ENCODE results near the gene GPA33.

The GPA33 gene, protein sequence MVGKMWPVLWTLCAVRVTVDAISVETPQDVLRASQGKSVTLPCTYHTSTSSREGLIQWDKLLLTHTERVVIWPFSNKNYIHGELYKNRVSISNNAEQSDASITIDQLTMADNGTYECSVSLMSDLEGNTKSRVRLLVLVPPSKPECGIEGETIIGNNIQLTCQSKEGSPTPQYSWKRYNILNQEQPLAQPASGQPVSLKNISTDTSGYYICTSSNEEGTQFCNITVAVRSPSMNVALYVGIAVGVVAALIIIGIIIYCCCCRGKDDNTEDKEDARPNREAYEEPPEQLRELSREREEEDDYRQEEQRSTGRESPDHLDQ

DNA sequence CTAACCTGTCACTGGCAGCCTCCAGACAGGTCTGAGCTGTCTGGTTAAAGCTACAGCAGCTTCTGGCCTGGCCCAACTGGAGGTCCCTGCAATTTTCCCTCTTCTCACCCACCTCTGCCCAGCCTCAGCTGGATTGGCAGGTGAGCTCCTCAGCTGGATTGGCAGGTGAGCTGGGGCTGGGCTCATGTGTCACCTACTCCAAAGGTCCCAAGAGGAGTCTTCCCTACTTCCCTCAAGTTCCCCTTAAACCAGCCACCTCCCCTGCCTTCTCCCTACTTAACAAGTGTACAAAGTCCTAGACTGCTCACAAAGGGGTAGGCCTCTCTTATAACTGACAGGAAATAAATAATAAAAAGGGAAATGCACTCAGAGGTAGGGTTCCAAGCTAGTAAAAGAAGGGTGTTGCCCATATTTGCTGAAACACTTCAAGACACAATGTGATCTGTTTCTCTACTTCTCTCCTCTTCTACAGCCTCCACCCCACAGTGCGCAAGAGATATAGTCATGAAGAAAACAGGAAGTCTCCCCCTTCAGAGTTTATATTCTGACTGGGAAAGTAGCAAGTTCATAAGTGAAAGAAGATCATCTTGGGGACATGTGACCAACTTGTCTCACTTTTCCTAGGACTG is at the start of gene GPA33:
GPA33 (minus strand) TSS at position 64 of the 629 bp plus-strand sequence. CDS start 90 bp downstream, outside the sequence.
- DNase-seq, result no peak

DNA sequence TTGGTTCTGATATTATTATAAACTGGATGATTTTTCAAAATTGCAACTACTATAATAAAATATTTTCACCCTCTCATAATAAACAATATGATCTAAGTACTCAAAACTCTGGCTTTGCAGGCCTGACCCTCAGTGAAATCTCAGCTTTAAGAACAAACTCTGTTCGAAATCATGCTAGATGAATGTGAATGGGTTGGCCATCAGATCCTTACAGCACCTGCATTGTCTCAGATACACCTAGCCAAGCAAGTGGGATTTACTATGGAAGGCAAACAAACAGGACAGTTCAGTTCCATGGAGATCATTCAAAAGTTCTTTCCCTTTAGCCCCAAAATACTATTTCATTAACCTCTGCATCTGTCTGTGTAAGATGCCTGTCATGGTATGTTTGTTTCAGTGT is 48.5 kb upstream of the GPA33 start:
- no peak for DNase-seq

DNA sequence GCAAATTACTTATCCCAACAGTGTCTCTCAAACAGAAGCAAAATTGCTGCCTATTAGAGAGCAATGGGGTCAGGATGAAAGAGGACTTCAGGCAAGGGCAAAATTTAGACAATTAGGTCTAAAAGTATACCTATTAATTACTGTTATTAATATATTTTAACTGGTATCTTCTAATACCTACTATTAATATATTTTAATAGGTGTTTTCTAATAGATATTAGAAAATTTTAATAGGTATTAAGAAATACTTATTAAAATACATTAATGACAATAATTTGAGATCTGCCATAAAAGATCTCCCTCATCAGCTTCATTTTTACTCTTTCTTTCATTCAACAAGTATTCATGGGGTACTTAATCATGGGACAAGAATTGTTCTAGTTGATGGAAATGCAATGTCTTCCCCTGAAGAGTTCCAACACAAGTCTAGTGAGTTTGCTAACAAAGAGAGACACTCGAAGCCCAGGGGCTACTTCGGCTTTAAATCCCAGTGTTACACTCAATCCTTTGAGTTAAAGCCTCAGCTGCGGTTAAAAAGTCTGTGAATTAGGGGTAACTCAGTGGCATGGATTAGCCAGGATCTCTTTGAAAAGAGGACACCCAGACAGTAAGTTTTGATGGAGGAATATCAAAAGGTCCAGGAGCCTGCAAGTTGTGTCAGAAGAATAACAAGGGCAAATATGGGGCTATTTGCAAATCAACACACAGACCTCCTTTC is 47.8 kb upstream of the GPA33 start:
- DNase-seq, result no peak

DNA sequence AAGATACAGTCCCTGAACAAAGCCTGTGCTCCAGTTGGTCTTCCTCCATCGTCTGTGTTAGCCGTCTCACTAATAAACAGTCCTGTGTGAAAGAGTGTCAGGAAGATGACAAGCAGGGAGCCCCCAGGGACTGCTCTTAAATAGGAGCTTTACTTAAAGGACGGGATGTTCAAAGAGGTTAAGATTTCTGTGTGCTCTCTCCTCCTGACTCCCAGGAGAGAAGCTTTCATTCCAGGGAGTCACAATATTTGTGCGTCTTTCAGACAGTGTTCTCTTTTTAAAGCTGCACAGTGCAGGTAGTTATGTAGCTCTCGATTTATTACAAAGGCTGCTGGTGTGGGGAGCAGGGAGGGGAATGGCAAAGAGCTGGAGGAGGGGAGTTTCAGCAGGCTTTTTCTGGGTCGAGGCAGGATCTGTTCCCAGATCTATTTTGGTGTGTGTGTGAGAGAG is 47.2 kb upstream of the GPA33 start:
- no peak for DNase-seq

DNA sequence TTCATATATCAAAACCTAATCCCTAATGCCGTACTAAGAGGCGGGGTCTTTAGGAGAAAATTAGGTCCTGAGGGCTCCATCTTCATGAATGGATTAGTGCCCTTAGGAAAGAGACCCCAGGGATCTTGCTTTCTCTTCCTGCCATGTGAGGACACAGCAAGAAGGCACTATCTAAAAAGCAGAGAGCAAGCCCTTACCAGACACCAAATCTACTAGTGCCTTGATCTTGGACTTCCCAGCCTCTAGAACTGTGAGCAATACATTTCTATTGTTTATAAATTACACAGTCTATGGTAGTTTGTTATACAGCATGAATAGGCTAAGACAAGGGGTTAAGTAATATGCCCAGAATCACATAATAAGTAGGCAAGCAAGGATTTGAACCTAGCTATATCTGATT is 46.6 kb upstream of the GPA33 start:
- DNase-seq, result no peak

DNA sequence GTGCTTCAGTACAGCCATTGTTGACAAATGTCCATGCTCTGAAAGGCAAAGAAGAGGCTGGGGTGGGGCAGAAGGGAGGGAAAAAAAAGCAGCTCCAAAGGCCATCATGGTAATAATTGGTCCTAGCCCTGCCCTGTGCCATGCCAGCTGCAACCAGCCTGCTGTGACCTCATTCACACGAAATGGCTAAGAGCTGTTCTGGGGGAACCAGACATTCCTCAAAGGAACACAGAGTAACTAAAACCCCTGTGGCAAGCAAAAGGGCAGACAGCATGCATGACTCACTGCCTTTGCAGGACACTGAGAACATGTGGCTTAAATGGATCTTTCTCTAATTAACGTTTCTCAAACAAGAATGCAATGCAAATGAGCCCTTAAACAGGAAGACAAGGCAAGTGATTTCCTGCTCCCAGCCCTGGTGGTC is 46.0 kb upstream of the GPA33 start:
- DNase-seq, result peak; percentile 3

DNA sequence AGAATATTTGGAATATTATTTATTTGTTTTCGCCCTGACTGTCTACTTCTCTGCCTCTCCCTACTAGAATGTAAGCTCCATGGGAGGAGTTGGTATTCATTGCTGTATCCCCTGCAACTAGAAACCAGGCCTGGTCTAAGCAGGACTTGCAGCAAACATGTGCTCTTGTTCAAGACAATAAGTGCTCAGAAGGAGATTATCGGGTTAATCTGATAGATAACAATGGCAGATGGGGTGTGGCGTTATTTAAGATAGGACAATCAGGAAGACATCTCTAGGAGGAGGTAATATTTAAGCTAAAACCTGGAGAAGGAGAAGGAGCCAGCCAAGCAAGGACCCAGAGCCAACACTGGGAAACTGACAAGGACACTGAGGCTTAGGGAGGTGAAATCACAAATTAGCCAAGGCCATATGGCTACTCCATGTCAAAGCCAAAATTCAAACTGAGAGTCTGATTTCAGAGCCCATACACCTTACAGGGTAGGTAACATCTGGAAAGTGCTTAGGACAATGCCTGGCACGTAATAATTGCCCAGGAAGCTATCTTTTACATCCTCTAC is 45.2 kb upstream of the GPA33 start:
- no peak for DNase-seq

DNA sequence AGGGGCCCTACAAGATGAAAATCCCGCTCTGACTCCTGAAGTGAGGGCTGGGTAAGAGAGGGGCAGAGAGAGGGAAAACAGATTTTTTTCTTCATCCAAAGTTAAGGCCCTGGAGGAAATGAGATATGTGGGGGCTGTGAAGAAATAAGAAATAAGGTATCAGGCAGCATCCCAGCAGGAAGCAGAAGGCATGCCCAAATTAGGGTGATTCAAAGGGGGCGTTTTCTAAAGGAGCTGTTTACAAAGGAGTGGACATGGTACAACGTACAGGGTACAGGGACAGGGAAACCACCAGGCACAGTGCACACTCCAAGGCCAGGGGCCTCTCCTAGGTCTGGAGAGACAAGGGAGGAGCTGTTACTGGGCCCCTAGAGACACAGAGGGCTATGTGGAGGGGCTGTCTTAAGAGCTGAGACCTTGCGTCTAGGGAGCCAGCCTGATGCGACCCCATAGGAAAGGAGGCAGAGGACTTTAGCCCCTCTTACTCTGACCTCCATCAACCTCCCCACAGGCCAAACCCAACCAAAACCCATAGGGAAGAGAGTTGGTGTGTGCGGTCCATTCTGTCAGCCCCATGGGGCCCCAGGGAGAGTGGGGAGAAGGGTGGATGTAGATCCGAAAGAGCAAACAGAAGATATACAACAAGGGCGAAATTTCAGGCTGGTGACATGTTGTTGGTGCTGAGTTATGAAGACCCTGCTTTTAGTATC is 42.3 kb upstream of the GPA33 start:
- DNase-seq, result no peak

DNA sequence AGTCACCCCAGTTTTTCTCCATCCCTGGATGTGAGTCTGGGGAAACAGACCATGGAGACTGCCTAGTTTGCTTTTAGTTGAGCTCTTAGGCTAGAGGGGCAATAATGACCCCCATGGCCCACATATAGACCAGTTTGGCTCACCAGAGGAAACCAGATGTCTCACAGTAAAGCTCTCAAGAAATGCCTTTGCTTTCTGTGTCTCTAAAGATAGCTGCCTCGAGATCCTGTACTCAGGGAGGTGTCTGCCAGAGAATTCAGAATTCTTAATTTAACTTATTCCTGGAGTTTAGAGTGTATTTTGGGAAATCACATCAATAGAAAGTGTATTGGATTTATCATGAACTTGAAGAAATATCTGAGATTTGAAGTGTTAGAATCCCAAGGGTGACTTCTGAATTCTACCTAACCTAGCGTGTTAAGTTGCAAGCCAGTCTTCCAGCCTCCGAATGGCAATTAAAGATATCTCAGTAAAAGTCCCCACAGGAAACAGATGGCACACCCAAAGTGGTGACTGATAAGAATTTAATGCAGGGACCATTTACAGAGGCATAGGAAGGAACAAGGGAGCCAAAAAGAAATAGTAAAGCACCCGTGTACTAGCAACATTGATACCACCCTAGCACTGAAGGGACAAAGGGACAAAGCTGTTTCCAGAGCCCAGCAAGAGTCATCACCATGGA is 40.8 kb upstream of the GPA33 start:
- no peak for DNase-seq

DNA sequence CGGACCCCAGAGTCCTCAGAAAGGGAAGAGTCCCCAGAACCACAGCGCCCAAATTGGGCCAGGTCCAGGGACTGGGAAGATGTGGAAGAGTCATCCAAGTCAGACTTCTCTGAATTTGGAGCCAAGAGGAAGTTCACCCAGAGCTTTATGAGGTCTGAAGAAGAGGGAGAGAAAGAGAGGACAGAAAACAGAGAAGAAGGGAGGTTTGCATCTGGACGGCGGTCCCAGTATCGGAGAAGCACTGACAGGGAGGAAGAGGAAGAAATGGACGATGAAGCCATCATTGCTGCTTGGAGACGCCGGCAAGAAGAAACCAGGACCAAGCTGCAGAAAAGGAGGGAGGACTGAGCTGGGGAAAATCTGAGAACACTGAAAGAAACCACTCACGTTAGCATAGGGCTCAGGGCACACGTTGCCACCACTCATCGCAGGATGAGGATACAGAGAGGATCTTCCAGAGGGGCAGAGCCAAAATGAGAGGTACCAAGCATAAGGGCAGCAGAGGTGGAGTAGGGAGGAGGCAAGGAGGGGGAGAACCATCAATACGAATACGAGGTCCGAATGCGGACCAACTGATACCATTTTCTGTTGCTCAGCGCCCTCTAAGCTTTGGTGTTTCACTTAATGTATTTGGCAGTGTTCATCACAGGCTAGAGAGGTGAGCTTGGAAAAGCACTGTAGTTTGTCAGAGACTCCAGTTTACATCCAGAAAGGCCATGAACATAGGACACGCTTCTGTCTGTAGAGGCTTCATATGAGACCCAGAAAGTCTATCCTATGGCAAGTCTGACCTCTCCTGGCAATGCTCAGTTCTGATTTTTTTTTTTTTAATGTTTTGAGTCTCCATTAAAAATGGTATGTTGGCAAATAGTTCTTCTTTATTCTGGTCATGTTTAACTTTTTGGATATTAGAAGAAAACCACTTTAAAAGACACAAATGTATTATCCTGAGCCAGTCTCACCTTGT is 38.4 kb upstream of the GPA33 start:
- DNase-seq, result no peak

DNA sequence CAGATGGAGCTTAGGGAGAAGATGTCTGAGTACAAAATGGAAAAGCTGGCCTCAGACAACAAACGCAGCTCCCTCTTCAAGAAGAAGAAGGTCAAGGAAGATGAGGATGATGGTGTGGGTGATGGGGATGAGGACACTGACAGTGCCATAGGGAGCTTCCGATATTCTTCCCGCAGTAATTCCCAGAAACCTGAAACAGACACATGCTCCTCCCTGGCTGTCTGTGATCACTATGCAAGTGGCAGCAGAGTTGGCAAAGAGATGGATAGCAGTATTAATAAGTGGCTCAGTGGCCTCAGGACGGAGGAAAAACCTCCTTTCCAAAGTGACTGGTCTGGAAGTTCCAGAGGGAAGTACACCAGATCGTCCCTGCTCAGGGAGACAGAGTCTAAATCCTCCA is 37.5 kb upstream of the GPA33 start:
- DNase-seq, result no peak

DNA sequence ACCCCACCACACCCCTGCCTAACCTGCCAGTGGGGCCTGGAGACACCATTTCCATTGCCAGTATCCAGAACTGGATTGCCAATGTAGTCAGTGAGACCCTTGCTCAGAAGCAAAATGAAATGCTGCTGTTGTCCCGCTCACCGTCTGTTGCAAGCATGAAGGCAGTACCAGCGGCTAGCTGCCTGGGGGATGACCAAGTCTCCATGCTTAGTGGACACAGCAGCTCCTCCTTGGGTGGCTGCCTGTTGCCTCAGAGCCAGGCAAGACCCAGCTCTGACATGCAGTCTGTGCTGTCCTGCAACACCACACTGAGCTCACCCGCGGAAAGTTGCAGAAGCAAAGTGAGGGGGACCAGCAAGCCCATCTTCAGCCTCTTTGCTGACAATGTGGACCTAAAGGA is 37.1 kb upstream of the GPA33 start:
- no peak for DNase-seq

DNA sequence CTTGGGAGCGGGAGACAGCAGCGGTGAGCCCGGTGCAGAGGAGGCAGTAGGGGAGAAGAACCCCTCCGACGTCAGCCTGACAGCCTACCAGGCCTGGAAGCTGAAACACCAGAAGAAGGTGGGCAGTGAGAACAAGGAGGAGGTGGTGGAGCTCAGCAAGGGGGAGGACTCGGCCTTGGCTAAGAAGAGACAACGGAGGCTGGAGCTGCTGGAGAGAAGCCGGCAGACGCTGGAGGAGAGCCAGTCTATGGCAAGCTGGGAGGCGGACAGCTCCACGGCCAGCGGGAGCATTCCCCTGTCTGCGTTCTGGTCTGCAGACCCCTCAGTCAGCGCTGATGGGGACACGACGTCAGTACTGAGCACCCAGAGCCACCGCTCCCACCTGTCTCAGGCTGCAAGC is 36.6 kb upstream of the GPA33 start:
- DNase-seq, result no peak

DNA sequence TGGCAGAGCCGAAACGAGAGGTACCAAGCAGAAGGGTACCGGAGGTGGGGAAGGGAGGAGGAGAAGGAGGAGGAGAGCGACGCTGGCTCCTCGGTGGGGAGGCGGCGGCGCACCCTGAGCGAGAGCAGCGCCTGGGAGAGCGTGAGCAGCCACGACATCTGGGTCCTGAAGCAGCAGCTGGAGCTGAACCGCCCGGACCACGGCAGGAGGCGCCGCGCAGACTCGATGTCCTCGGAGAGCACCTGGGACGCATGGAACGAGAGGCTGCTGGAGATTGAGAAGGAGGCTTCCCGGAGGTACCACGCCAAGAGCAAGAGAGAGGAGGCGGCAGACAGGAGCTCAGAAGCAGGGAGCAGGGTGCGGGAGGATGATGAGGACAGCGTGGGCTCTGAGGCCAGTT is 36.1 kb upstream of the GPA33 start:
- DNase-seq, result no peak

DNA sequence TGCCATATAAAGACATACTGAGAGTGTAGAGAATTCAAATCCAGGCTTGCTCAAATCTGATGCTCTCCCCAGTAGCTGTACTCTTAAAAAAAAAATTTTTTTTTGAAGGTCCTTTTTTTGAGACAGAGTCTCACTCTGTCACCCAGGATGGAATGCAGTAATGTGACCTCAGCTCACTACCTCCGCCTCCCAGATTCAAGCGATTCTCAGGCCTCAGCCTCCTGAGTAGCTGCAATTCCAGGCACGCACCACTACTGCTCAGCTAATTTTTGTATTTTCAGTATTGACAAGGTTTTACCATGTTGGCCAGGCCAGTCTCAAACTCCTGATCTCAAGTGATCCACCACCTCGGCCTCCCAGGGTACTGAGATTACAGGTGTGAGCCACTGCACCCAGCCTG is 32.4 kb upstream of the GPA33 start:
- DNase-seq, result no peak

DNA sequence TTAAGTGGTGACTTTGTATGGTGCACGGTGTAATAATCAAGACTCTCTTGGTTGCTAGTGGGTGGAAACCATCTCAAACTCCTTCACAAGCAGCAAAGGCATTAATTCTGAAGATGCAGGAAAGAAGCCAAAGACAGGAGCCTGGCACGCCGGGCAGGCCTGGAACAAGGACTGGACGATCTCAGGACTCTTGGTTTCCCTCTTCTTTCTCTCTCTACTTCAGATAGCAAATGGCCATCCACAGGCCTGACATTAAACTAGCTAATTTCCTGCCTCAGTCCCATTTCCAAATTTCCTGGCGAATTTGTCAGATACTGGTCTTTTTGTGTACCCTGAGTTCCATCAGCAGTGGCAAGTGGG is 31.9 kb upstream of the GPA33 start:
- no peak for DNase-seq

DNA sequence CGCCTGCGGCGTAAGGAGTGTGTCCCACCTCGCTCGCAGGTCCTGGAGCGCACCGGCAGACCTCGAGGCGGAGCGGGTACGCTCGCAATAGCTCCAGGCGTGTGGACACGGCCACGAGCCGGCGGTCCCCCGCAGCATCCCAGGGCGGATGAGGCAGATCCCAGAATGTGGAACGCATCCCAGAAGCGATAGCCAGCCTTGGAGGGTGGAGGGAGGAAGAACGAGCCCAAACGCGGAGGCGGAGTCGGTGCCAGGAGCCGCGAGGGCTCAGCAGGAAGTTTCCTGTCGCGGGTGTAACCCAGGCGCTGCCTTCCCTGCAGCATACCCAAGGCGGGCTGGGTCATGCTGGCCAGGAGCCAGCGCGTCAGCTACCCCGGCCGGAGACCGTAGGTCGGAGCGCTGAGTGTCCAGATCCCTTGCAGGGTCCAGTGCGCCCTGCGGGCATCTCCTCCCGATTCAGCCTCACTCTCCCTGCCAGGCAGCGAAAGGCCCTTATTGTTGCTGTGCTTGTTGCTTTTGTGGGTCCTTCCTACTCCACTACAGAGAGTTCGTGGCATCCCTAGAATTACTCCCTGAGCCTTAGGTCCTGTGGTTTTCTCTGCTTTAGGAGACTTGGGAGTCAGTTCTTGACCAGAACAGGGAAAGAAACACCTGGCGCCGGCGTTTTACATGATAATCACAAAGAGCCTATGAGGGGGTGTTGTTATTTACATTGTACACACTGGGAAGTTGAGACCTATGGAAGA is 31.4 kb upstream of the GPA33 start:
- DNase-seq, result peak; percentile 3

DNA sequence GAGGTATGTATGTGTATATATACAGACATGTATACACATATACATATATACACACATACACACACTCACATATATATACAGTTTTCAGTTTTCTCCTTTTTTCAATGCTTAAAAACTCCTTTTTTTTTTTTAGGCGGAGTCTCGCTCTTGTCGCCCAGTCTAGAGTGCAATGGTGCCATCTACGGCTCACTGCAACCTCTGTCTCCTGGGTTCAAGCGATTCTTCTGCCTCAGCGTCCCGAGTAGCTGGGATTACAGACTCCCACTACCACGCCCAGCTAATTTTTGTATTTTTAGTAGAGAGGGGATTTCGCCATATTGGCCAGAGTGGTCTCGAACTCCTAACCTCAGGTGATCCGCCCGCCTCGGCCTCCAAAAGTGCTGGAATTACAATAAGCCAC is 30.7 kb upstream of the GPA33 start:
- DNase-seq, result no peak

DNA sequence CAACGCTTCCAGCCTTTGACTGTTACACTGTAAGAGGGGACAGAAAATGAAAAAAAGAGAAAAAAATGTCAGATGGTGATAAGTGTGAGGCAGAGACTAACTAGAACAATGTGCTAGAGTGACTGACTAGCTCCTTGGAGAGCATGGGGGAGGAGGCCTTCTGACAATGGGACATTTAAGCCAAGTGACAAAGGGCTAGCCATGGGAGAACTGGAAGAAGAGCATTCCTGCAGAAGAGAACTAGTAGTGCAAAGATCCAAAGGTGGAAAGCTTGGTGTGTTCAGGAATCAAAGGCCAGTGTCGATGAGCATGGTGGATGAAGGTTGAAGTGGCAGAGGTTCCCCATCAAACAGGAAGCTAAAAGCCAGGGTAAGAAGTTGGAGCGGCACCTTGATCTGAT is 29.5 kb upstream of the GPA33 start:
- no peak for DNase-seq

DNA sequence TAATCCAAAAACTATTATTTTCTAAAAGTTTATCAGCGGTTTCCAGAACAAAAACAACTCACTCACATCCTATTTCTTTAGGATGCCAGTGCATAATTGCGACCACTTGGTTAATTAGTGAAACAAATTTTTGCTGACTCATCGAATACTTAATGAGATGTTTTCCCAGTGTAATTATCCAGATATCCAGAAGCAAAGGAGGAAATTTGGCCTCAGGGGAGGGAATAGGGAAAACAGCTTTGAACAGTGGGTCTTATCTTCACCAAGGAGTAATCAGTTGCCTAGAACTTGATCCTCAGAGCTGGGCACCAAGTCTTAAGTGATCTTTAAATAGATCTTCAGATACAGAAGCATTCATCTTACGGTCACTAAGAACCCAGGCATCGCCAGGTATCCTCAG is 28.0 kb upstream of the GPA33 start:
- no peak for DNase-seq

DNA sequence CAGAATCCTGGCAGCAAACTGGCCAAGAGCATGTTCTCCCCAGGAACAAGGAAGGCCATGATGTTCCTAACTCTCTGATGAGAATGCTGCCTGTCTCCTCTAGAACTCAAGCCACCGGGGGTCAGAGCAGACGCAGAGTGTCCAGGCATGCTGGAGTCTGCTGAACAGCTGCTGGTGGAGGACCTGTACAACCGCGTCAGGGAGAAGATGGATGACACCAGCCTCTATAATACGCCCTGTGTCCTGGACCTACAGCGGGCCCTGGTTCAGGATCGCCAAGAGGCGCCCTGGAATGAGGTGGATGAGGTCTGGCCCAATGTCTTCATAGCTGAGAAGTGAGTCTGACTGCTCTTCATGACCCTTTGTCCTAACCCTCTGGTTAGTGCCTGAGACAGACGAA is 27.0 kb upstream of the GPA33 start:
- DNase-seq, result no peak

All from fibroblast of skin of right quadriceps (primary cell).